HG03139 (cell line): ENCODE data around the gene SFMBT2.

Source experiments
- ATAC-seq: cut with Tn5 transposase; IDR thresholded peaks from one replicate; pipeline ENCODE4 v1.9.1; 2021; ENCODE audit not compliant: unreplicated experiment

Gene SFMBT2

DNA sequence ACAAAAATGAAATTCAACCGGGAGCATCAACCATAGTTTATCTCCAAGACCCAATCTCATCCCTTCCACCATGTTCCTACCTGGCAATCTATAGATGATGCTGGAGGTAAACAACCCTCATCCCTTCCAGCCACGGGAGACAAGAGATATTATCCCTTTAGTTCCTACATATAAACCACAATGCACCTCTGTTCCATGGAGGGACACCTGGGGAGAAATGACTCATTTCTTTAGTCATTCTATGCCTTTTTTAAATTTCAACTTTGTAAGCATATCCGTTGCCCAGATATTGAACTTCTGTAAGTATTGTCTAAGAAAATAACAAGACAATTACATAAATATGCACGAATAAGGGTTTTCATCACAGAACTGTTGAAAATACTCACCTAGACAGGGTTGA, 15.5 kb upstream of the SFMBT2 start:
- no peak for ATAC-seq

DNA sequence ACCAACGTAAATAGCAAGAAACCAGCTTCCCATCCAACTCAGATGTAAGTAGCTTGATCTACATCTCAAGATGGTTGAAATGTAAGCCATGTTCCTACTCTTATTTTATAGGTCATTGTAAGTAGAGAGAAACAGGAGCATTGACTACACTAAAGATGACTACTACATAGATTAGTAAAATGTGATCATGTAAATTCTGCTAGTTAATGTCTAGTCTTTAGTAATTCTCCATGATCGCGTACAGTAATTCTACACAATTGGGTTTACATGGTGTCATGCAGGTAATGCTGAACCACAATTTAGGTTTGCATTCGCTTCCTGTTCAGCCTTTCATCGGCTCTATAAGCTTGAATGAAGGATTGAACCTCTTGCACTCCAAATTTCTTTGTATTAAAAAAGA, 14.9 kb upstream of the SFMBT2 start:
- no peak for ATAC-seq

DNA sequence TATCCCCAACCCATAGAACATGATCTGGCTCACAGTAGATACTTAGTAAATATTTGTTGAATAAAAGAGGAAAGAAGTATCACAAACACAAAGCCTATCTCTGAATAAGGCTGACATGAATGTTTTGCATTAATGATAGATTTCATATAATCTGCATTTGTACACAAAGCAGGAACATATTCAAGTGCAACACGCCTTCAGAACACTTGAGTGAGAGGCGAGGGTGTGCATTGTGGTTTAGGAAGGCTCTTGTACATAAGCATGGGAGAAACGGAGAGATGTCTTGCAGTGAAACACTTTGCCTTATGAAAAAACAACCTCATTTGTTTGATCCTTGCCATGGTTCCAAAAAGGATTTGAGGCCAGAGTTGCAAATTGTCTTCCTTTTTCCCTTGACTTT, 14.1 kb upstream of the SFMBT2 start:
- no peak for ATAC-seq

DNA sequence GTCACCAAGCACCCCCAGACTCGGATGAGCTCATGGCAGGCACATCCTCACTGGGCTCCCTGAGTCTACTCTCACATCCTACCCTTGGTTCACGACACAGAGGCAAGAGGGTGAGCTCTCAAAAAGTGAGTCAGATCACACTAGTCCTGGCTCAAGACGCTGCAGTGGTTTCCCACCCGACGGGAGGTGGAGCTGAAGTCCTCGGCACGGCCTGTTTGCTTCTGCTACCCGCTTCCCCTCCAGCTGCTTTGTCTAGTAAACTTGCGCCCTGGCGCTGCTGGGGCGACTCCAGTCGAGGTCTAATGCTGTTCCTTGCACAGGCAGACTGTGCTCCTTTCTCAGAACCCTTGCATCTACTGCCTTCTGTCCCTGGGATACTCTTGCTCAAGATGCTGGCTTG, 13.5 kb upstream of the SFMBT2 start:
- no peak for ATAC-seq

DNA sequence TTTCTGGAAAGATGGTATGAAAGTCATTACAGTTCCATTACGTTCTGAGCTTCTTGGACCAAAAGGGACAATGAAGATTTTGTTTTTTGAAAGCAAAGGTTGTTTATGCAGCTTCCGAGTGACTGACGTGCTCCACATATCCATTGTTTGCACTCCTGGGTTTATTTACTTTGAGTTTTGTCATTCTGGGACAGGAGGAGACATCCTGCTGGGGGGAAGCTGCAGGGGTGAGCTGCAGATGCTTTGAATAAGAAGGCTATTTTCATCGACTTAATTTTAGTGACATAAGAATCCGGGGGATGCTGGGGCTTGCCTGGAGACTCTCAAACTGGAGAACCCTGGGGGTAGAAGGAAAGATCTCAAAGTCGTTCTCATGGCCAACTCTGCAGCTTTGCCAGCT, 12.7 kb upstream of the SFMBT2 start:
- no peak for ATAC-seq

DNA sequence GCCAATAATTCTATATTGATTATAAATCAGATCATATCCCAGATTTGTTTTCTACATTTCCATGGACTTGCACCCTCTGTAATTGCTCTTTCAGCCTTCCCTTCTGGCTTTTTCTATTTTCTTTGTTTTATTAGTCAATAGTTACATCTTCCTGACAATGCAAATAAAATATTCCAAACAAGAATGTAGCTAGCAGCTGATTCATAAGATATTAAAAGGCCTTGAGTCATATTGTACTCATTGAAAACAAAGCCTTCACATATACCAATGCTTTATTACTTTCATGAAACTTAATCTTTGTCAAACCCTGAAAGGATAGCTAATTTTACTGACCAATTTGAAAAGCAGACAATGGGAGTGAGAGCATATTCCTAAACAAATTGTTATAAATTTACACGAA, 10.7 kb upstream of the SFMBT2 start:
- ATAC-seq, result no peak

DNA sequence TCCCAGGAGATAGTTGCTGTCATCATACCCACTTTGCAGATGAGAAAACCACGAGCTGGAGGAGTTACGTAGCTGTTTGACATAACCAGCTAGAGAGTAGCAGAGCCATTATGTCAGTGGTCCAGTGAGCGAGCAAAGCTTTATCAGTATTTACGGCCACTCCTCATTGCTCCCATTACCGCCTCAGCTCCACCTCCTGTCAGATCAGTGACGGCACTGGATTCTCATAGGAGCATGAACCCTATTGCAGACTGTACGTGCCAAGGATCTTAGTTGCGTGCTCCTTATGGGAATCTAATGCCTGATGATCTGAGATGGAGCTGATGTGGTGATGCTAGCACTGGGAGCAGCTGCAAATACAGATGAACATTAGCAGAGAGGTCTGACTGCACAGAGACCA, 9.2 kb upstream of the SFMBT2 start:
- no peak for ATAC-seq

DNA sequence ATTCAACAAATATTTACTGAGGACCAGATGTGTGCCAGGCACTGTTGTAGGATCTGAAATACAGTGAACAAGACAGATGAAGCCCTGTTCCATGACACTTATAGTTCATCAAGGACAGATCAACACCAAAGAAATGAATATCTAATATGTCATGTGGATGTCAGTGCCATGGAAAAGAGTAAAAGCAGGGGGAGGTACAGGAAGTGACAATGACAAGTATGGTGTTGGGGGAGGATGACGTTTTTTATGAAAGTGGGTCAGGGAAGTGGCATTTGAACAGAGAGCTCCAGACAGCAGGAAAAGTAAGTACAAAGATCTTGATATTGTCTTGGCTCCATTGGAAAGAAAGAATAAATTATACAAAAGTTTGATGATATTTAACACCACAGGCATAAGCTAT, 7.0 kb upstream of the SFMBT2 start:
- ATAC-seq, result no peak

DNA sequence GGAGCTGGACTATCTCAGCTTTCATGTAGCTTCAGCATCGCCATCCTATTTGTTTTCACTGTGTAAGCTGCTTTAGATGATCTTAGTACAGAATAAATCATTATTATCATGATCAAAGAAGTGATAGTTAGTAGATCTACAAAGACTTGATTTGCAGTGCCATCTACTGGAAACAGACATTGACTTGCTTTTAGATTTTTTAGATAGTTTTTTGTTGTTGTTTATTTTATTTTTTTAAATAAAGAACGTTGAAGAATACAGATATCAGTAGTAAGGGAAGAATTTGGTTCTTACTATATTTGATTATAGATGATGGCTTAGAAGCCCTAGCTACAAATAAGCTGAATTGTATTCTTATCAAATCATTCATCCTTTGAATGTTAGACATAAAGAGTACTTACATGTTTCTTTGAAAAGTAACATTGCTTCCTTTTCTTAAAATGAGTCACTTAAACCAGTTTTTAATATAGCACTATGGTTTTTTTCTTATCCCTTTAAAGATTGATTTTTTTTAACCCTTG, 6.3 kb upstream of the SFMBT2 start:
- no peak for ATAC-seq

DNA sequence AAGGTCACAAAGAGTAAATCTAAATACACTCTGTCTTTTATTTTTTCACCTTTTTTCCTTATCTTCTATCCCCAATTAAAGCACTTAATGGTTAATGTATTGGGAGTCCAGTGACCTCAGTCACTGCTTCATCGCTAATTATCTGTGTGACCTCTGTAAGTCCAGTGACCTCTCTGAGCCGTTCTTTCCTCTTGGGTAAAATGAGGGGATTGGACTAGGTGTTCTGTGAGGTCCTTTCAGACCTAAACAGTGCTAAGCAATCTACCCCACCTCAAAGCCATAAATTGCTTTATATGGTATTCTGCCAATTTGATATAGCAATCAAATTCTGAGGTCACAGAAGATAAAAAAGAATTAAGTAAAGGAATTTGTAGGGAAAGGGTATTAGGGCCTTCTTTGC, 3.9 kb upstream of the SFMBT2 start:
- no peak for ATAC-seq

DNA sequence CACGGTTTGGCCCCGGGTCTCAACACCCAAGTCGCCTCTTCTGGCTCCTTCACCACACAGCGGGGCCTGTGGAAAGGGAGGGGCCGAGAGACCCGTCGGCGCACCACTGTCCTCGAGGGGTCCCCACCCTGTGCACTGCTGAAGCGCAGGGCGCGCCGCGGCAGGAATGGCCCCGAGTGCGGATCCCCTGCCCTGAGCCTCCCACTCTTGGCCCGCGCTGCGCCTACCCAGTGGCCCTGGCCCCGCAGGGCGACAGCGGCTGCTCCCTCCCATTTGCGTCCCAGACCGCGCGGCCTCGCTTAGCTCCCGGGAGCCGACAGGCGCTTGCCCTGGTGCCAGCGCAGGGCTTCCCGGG, 2.1 kb upstream of the SFMBT2 start:
- ATAC-seq, result no peak

DNA sequence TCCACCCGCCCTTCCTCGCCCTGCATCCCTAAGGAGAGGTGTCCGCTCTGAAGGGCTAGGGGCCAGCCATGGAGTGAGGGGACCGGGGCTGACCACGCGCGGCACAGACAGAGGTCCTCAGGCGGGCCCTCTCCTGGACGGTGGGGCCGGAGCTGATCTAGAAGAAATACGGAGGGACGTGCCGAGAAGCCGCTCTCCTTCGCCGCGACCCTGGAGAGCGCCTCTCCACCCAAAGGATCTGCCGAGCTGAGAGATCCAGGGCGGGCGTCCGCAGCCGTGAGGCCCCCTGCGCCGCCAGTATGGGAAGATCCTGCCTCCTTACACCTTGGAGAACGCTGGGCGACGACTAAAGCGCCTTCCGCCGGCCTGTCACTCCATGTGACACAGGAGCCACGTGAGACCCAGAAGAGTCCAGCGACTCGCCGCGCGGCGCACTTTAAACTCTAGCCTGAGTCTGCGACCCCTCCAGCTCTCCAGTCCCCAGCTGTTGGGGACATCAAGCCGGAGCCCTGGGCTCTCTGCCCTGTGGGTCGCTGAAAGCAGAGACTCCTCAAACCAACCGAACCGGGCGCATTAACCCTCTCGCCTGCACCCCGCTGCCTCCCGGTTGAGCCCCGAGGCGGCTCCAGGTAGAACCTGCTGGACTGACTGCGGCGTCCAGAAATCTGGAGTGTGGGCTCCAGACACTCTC, 1.5 kb upstream of the SFMBT2 start:
- no peak for ATAC-seq

DNA sequence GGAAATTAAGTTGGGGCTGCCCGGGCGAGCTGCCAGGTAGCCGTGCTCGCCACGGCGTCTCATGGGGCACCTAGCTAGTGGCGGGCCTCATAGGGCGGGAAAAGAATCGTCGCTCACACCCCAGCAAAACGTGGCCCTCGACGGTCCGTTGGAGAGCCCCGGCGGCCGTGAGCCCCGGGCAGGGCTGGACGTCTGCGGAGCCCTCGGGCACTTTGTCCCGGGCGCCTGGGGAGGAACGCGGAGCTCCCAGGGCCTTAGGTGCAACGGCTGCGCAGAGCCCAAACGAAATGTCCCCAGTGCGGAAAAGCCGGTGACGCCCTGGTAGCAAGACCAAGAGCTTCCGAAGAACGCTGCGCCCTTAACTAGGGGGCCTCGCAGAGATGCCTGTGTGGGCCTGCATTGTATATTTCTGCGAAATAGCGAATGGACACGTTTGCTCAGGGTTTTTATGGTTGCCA, 866 bp upstream of the SFMBT2 start:
- ATAC-seq, result no peak

DNA sequence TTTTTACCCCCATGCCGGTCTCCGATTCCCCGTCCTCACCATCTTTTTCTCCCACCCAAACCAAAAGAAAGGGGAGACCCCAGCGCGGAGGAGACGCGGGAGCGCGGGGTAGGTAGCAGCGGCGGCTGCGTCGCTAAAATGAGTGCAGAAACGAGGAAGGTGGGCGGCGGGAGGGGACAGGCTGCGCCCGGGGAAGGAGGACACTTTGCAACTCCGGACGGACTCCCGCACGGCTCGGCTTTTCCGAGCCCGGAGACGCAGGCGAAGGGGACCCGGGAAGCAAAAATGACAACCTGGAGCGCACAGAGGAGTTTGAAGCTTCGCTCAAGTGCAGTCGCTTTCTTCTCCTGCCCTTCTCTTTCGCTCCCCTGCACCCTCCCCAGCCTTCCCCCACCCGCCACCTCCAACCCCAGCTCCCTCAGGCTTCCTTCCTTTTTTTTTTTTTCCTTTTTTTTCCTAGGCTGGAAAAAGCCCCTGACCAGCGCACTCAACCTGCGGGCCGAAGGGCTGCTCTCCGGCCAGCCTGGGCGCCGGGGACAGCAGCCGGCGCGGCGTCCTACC, 453 bp downstream of the SFMBT2 start:
- no peak for ATAC-seq

DNA sequence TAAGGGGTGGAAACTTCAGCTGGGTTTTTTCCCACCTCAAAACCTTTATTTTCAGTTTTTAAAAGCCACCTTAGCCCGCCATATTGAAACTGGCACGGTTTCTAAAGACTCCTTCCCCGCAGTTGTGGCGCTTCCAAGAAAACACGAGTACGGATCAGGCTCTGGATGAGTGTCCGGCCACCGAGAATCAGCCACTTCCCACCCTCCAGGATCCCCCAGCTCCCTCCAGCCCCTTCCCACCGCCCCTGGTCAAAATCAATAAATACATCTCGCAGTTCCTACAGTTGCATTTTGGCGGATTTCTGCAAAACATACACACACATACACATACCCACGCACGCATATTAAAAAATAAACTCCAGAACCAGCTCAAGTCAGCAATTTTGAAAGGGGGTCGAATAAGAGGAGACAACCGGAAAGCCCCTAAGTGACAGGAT, 1.1 kb downstream of the SFMBT2 start:
- ATAC-seq, result no peak

DNA sequence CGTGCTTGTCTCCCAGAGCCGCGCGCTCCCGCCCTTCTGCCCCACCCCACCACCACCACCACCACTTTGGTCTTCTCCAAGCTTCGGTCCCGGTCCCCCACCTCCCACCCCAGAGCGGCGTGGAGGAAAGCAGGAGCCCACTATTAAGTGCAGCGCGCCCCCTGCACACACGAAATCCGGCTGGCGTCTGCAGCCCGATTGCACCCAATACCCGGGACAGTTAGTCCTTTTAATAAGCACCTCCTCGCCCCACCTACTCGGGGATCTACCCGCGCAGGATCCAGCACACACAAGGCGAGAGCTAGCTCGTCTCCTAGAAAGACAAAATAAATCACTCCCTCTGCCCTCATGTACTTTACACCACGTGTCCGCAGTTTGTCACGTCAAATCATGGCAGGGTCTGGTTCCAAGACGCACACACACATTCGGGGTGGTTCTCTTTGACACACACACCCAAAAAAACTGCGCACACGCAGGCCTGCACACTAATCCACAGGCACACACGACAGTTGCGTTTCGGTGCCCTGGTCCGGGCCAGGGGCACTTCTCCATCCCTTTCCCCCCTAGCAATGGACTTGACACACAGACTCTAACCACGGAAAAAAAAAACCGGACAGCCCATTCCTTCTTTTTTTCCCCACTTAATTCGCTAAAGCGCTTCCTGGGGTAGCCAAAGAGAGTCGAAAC, 1.6 kb downstream of the SFMBT2 start:
- ATAC-seq, result no peak

DNA sequence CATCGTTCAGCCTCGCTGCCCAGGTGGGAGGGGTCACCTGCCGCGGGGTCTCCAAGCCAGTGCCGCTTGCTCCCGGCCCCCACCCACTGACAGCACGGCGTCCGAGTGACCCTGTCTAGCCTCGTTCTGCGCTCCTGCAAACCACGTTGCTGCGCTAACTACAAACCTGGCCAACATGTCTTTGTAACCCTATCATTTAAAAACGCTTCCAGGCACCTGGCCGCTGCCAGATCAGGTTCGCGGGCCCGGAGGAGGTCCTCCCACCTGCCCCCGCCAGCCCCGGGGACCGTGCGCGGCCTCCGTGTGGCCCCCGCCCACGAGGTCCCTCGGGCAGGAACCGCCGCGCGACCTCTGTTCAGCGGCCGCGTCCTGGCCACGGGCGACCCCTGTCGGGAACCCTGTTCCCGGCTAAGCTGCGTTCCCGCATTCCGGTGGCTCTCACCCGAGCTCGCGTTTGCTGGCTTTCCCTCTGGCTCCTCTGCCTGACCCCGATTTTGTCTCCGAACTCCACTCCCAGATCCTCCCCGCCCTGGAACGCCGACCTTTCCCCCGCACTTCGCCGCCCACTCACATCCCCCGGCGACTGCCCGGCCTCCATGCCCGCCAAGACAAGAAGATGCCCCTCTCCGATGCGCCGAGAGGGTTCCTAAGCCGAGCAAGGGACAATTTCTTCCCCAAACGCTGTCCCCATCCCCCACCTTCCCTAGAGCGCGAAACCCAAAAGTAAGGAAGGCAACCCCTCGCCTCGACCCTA, 2.4 kb downstream of the SFMBT2 start:
- no peak for ATAC-seq

DNA sequence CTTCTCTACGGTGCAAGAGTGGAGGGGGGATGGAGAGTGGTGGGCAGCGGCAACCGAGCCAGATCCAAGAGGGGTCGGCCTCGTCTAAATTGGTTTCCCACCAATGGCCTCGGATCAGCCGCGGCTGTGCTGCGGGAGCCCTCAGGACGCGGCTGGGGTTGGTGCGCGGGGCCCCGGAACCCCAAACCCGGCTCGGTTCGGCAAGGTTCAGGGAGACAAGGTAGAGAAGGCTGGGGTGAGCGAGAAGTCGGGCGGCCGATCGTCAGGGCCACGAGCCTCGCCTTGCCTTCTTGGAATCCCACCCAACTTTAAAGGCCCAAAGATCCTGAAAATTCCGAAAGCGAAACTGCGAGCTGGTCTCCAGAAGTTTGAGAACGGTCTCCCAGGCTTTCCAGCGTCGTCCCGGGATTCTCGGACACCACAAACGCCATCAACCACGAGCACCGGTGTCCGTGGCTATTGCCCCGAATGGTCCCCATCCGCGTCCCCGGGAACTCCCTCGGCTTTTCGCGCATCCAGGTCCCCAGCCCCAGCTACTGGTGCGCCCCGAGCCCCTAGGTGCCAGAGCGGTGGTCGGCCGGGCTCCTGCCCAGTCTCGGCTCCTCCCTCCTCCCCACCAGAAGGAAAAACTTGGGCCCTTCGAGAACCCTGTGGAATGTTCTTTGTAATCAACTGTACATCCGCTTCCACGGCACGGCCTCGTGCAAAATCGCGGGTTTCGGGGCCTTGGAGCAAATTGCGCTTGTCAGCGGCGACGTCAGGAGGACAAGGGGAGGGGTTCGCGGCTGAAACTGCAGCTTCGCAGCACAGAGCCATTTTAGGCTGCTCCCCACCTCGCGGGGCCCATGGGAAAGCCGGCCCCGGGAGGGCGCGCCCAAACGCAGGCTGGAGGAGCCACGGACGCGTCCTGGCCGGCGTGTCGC, 3.2 kb downstream of the SFMBT2 start:
- ATAC-seq, result no peak

DNA sequence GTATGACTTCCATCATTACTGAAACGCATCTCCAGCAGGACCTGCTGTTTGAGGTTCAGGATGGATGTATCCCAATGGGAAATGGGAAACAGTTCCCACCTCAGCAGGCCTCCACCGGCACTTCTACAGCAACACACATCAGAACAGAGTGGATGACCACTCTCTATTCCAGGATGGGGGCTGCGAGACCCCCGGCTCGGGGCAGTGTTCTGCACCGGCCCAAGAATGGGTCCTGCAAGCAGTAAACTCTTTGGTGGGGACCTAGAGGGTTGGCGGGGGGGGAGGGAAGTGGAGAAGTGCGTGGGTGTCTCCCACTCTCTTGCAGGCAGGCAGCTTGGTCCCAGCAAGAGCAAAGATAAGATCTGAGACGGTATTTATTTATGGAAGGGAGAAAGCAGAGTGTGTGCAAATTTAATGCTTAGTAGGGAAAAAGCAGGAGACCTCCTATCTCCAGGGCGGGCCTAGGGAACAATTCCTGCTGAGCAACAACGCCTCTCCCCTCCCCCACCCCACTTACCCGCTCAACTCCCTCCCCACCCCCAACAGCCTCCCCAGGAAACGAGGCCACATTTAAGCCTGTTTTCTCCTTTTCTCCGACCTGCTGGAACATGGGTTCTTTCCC, 4.0 kb downstream of the SFMBT2 start:
- no peak for ATAC-seq

DNA sequence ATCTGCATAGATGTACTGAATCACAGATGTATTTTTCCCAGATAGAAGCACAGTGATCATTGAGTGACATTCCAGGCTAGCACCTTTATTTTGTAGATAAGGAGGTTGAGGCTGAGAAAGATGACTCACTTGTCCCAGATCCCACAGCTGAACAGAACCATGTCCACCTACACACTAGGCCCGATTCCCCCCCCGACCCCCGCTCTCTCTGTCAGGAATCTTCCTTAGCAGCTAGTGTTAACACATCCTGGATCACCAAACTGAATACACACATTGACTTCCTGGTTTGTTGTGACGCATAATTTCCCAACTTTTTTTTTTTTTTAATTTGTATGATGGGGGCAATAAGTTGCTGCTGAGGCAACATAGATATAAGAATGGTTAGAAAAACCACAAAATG, 5.2 kb downstream of the SFMBT2 start:
- ATAC-seq, result no peak
